Vagina (tissue), 2 donors: ENCODE results near the gene ATP1A3.

Source experiments
- CTCF ChIP-seq, 3 experiments: fragments of 450-650 bp in 2 of 3; fragments of 200-600 bp in 1 of 3; sonication (generic) in 1 of 3; IDR thresholded peaks; one replicate each; pipeline ENCODE4 v1.5.1; 2017 to 2019; ENCODE audit warnings: antibody characterized with exemption in 3 of 3, mild to moderate bottlenecking in 2 of 3, moderate library complexity in 2 of 3
- POLR2A ChIP-seq, 2 donors: fragments of 450-650 bp; IDR thresholded peaks; one replicate each; pipeline ENCODE4 v1.6.1; 2017; ENCODE audit warnings: antibody characterized with exemption in 2 of 2, mild to moderate bottlenecking in 2 of 2, moderate library complexity in 2 of 2
- POLR2AphosphoS5 ChIP-seq, 2 donors: sonication (generic); formaldehyde crosslinking; IDR thresholded peaks; one replicate each; pipeline ENCODE4 v1.9.0; 2017; ENCODE audit warnings: antibody characterized with exemption in 2 of 2, mild to moderate bottlenecking in 2 of 2, low read depth in 1 of 2; ENCODE audit not compliant: insufficient read depth in 1 of 2

- no peak for TF ChIP-seq POLR2A (IDR thresholded peaks at IDR 0.05)
- TF ChIP-seq CTCF (IDR thresholded peaks at IDR 0.05) = no peak
- no peak for TF ChIP-seq POLR2AphosphoS5 (IDR thresholded peaks at IDR 0.05; ENCODE audit: insufficient read depth in 1 of 2, low read depth in 1 of 2)
These were observed 67.8 kb downstream of the ATP1A3 start for GRCh38 chr19:41926028-41926762.
